HG03460 (cell line): Measurements from ENCODE around the gene BRINP1.

Experiments used
- ATAC-seq: cut with Tn5 transposase; IDR thresholded peaks from one replicate; pipeline ENCODE4 v1.9.1; 2021; ENCODE audit not compliant: unreplicated experiment

Gene BRINP1

DNA sequence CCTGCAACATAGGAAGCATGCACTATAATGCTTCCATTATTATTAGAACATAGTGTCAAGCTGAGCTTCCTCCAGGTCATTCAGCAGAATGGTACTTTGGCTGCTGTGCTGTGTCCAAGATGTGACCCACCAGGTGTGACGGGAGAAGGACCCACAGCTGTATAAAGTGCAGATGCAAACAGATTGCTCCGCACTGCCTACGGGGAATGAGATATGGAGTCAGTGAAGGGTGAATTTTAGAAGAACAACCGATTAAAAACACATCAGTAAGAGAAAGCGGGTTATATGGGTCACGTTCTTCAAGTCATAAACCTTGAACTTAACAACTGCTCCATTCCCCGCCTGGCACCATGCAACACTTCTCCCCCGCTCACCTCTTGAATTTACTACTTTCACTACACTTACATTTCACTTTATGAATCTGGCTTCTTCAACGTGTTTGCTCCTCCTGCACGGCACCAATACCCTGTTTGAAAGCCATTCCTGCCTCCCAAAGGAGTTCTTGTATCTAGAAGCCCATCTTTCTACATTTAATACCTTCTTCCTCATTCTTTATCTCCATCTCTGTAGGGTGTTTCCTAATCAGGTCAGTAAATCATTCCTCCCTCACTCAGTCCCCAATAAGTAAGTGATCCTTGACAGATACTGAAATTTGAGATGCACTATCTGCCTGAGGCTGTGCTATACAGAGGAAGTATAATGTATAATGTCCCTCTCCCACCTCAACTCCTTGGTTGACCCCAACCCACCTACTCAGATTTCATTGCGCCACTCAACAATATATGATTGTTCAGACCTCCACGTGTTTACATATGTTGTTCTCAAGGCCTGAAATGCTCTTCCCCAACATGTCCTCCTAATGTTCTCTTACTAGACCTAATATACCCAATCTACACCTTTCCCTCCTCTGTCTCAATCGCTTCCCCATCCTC, 25.9 kb downstream of the BRINP1 start:
- ATAC-seq, result no peak

DNA sequence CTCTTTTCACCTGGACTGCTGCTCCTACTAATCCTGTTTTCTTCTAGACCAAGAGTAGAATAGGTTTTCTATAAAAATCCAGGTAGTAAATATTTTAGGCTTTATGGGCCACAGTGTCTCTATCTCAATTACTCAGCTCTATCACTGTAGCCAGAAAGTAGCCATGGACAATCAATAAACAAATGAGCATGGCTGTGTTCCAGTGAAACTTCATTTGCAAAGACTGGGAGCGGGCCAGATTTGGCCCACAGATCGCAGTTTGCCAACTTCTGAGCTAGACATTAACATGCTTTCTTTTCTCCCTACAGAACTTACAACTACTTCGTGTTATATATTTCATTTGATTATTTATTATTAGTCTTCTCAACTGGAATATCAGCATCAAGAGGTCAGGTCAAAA, 30.2 kb downstream of the BRINP1 start:
- no peak for ATAC-seq

GRCh38 chr9:119337573-119337972, 31.7 kb downstream of the BRINP1 start:
- no peak for ATAC-seq

DNA sequence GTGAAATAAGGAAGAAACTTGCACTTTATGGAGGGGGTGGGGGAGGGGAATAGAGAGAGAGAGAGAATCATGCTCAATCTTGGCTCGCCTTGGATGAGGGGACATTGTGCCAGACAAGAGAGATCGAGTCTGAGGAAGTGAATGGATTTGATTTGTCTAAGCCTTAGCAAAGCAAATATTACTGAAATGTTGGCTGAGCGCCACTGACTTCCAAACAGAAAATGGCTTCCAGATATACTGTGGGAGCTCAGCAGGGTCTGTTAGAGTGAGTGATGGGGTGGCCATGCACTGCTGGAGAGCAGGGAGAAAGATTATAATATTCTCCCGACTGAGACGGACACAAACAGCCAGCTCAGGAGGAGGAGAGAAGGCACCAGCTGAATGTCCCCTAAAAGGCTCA, 34.5 kb downstream of the BRINP1 start:
- no peak for ATAC-seq

- ATAC-seq, result no peak
Observed at GRCh38 chr9:119333507-119334229, 35.6 kb downstream of the BRINP1 start.

GRCh38 chr9:119332522-119332921, 36.7 kb downstream of the BRINP1 start:
- ATAC-seq, result no peak

DNA sequence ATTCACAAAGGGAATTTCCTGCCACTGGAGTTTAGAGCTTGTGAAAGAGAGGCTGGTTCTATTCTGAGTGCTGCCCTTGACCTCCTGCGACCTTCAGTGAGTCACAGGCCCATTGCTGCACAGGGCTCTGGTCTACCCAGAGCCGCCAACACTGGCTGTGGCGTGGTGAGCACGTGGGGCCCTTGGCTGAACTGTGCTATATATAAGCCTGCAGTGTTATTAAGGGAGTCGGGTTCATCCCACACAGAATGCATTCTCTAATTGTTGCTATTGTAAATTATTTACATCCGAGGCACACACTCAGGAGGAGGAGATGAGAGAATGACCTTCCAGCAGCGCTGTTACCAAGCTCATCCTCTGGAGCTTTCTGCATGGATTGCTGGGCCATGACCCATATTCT, 47.1 kb downstream of the BRINP1 start:
- no peak for ATAC-seq

DNA sequence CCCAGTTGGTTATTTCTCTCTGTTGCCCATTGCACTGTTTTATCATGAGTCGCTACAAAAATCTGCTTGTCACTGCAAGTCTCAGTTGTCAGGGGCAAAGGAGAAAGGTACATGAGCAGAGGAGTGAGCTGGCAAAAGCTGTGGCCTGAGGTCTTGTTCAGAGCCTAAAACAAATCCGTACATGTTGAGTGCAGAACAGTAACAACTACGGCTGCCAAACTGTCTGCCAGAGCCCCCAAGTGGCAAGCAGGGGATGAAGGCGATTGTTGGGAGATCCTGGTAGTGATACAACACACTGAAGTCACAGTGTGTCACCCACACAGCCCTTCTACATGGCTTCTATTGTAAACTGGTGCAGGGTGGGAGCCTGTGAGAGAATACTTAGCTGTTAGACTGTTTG, 50.9 kb downstream of the BRINP1 start:
- no peak for ATAC-seq

- ATAC-seq, result no peak
Observed at GRCh38 chr9:119313846-119314245, 55.4 kb downstream of the BRINP1 start.

GRCh38 chr9:119310741-119311140, 58.5 kb downstream of the BRINP1 start:
- ATAC-seq, result no peak

DNA sequence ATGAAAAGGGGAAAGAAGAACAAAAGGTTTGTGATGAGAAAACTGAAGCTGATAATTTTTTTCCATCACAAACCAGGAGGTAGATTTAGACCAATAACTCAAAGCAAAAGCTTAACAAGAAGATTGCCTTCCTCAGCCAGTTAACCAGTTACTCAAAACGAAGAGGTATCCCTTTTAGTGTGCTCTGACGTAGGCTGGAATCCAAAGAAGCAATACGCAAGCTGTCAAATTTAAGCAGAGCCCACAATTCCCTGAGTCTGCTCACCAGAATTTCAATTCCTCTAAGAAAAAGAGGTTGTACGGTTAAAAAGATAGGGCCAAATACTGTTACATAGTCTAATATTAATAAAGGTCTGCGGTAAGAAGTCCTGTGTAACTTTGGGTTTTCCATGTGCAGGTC, 61.8 kb downstream of the BRINP1 start:
- ATAC-seq, result no peak

GRCh38 chr9:119304555-119304954, 64.7 kb downstream of the BRINP1 start:
- no peak for ATAC-seq

- ATAC-seq, result no peak
Observed at GRCh38 chr9:119302988-119303698, 66.1 kb downstream of the BRINP1 start.

DNA sequence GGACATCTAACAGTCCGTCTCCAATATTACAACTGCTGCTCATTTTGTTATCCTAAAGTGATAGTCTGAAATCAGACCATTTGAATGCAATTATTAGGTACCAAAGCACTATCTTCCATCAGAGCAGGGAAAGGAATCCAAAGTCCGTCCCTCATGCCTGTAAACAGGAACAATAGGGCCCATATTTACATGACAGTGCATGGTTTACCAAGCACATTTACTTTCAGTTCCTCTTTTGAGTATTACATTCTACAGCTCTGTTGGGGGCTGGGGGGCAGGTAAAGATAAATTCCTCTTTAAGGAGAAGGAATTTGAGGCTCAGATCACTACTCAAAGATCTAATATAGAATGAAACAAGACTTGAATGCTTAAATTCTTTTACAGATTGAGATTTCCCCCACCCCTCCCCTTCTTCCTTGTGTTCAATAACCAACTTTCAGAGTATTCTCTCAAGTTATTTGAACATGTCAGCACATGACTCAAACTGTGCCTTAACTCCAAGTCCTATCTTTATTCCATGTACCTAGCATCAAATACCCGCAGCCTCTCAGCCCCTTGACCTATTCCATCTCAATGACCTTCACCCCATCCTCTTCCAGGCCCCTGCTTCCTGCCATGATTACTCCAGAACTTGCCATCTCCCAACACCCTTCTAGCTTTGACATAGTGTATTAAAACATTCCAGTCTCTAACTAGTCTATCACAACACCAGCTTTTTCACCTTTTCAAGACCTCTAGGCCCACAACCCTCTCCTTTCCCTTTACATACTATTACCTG, 71.0 kb downstream of the BRINP1 start:
- peak; percentile 76 for ATAC-seq

DNA sequence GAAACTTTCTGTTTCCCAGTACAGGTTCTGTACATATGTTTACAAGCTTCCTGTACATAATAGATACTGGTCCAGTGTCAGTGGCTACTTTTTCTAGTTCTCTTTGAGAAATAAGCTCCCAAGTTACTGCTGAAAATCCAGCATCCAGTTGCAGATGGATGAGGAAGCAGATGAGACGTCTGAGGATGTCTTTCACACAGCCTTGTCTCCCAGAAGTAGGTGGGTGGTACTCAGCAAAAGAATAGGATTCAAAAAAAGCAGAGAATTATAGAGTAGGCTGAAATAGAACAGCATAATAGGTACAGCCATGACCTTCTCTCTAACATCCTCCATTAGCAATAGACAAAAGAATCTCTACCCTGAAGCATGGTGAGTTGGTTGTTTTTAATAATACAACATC, 77.7 kb downstream of the BRINP1 start:
- no peak for ATAC-seq

- ATAC-seq, result peak; percentile 81
Observed at GRCh38 chr9:119289740-119290433, 79.3 kb downstream of the BRINP1 start.

DNA sequence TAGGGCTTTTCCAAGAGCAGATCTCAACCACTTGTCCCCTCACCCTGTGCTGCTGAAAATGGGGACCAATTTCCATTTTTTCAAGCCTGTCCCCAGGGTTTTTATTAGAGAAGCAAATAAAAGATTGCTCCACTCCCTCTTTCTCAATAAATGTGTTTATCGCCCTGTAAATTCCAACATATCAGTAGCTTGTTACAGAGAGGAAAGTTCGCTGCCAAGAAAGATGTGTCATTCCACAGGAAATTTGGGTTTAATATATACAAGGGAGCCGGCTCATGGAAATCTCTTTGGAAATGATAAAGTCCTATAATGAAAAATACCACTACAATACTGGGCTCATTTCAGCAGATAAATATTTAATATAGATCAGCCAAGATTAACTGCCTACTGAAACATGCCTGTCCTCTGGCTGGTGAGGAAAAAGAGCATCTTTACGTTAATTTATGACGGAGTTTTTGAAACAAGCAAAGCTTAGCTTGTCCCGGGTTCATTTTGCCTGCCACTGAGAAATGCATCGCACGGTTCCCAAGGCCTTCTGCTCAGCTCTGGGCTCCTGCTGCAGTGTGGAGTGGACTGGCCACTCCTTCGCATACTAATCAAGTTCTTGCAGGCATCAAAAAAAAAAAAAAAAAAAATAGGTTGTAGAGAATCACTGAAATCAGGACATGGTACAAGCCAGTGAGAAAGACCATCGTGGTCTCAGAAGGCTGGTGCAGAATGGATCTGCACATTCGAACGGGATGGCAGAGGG, 84.5 kb downstream of the BRINP1 start:
- no peak for ATAC-seq

GRCh38 chr9:119284118-119284517, 85.1 kb downstream of the BRINP1 start:
- no peak for ATAC-seq

DNA sequence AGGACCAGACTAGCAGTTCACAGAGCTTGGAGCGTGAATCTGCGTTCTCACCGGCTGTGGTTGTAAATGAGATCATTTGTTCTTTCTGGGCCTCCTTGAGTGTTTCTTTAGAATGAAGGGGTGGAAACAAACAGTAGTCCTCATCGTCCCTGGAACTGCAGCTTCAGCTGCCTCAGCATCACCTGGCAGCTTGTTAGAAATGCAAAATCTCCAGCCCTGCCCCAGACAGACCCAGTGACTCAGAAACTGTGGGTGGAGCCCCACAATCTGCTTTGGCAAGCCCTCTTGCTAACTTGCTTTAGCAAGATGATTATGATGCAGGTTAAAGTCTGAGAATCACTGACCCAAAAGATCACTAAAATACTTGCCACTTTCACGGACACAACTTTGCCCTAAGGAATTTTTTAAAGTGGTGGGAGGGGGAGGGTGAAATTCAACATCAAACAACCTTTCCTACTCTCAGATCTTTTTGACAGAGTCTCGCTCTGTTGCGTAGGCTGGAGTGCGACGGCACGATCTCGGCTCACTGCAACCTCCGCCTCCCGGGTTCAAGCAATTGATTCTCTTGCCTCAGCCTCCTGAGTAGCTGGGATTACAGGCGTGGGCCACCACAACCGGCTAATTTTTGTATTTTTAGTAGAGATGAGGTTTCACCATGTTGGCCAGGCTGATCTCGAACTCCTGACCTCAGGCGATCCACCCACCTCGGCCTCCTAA, 86.0 kb downstream of the BRINP1 start:
- ATAC-seq, result no peak
